ENCODE data around the gene CHRND.

Gene CHRND

GRCh38 chr2:232482301-232483238 lies 43.4 kb upstream of the CHRND start:
- peaks cover 0 to 23% (median 12%) of the 10 kb centered on the region in 5 donors for H3K4me1 ChIP-seq (ENCODE audit: control insufficient read depth in 5 of 5, insufficient read depth in 5 of 5, low read length in 5 of 5)
- no peaks in the 10 kb centered on the region for H3K9me3 ChIP-seq (ENCODE audit: control insufficient read depth in 5 of 5, low read length in 5 of 5)
- no peak overlapping the region for H3K4me3 ChIP-seq (ENCODE audit: low read depth in 1 of 5, low read length in 5 of 5)
- H3K27ac ChIP-seq (ENCODE audit: low read depth, low read length), result no peak overlapping the region
- H3K9ac ChIP-seq (ENCODE audit: low read length in 5 of 5), result no peak overlapping the region
- peaks cover 39 to 70% (median 55%) of the 10 kb centered on the region in 5 donors for H3K27me3 ChIP-seq (ENCODE audit: control insufficient read depth in 5 of 5, insufficient read depth in 4 of 5, low read length in 5 of 5)
- H3K36me3 ChIP-seq (ENCODE audit: control insufficient read depth in 5 of 5, insufficient read depth in 5 of 5, low read length in 5 of 5), result no peaks in the 10 kb centered on the region

- H3K4me1 ChIP-seq (ENCODE audit: control insufficient read depth in 5 of 5, insufficient read depth in 5 of 5, low read length in 5 of 5), result peaks cover 0 to 24% (median 12%) of the 10 kb centered on the region in 5 donors
- H3K27ac ChIP-seq (ENCODE audit: low read depth, low read length), result no peak overlapping the region
- H3K9me3 ChIP-seq (ENCODE audit: control insufficient read depth in 5 of 5, low read length in 5 of 5), result no peaks in the 10 kb centered on the region
- H3K36me3 ChIP-seq (ENCODE audit: control insufficient read depth in 5 of 5, insufficient read depth in 5 of 5, low read length in 5 of 5), result no peaks in the 10 kb centered on the region
- H3K27me3 ChIP-seq (ENCODE audit: control insufficient read depth in 5 of 5, insufficient read depth in 4 of 5, low read length in 5 of 5), result peaks cover 38 to 72% (median 56%) of the 10 kb centered on the region in 5 donors
- H3K4me3 ChIP-seq (ENCODE audit: low read depth in 1 of 5, low read length in 5 of 5), result no peak overlapping the region
- H3K9ac ChIP-seq (ENCODE audit: low read length in 5 of 5), result no peak overlapping the region
Measured at GRCh38 chr2:232483311-232483922, 42.5 kb upstream of the CHRND start.

GRCh38 chr2:232483923-232484627 lies 41.9 kb upstream of the CHRND start:
- H3K4me1 ChIP-seq (ENCODE audit: control insufficient read depth in 5 of 5, insufficient read depth in 5 of 5, low read length in 5 of 5), result peaks cover 0 to 24% (median 12%) of the 10 kb centered on the region in 5 donors
- H3K4me3 ChIP-seq (ENCODE audit: low read depth in 1 of 5, low read length in 5 of 5), result no peak overlapping the region
- no peak overlapping the region for H3K9ac ChIP-seq (ENCODE audit: low read length in 5 of 5)
- H3K27me3 ChIP-seq (ENCODE audit: control insufficient read depth in 5 of 5, insufficient read depth in 4 of 5, low read length in 5 of 5), result peaks cover 40 to 76% (median 63%) of the 10 kb centered on the region in 5 donors
- no peaks in the 10 kb centered on the region for H3K9me3 ChIP-seq (ENCODE audit: control insufficient read depth in 5 of 5, low read length in 5 of 5)
- no peak overlapping the region for H3K27ac ChIP-seq (ENCODE audit: low read depth, low read length)
- H3K36me3 ChIP-seq (ENCODE audit: control insufficient read depth in 5 of 5, insufficient read depth in 5 of 5, low read length in 5 of 5), result no peaks in the 10 kb centered on the region

DNA sequence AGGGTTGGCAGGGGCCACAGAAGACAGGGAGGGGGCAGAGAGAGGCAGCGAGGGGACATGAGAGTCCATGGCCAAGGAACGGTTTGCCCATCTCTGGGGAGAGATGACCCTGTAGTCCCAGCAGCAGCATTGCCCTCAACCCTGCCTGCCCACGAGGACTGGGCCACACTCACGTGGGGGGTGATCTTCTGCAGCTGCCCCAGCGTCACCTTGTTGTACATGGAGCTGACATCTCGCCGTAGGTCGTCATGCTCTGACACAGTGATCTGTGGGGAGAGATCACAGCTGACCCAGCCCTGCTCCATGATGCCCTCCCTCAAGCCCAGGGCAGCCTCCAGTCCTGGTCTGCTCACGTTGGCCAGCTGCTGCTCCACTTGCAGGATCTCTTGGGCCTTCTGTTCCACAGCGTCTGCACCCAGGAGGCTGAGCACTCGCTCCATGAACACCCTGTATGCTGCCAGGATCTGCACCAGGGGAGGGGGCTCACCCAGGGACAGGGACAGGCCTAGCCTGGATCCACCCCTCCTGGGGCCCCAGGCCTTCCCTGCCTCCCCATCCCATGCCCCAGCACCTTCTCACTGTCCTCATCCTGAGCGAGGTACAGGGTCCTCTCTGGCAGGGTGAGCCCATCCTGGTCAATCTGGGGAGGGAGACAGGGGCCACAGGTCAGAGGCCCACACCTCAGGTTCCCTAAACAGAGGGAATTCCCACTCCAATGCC lies 41.2 kb upstream of the CHRND start:
- H3K27me3 ChIP-seq (ENCODE audit: control insufficient read depth in 5 of 5, insufficient read depth in 4 of 5, low read length in 5 of 5), result peaks cover 45 to 76% (median 67%) of the 10 kb centered on the region in 5 donors
- no peak overlapping the region for H3K9ac ChIP-seq (ENCODE audit: low read length in 5 of 5)
- H3K4me3 ChIP-seq (ENCODE audit: low read depth in 1 of 5, low read length in 5 of 5), result no peak overlapping the region

DNA sequence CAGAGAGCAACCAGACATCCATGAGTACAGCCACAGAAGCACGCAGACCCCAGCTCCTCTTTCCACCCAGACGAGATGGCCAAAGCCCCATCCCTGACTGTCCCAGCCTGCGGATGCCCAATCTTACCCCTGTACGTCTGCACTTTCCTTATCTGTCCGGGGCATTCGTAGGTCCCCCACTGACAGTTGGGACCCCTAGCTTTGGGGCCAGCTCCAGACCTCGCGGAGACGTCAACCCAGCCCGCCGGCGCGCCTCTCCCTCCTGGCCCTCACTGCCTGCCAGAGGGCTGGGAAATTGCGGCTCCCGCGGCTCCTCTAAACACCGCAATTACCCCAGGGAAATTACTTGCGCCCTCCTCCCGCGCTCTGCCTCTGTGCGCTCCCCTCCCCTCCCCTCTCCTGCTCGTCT lies 40.6 kb upstream of the CHRND start:
- peak overlapping the region in 1 of 5 donors; percentile 10 for H3K4me3 ChIP-seq (ENCODE audit: low read depth in 1 of 5, low read length in 5 of 5)
- H3K27me3 ChIP-seq (ENCODE audit: control insufficient read depth in 5 of 5, insufficient read depth in 4 of 5, low read length in 5 of 5), result peaks cover 46 to 77% (median 70%) of the 10 kb centered on the region in 5 donors

More for the DNA sequence above, 41.2 kb upstream of the CHRND start:
- Histone ChIP-seq H3K27ac (ENCODE audit: low read depth, low read length) (no peak overlapping the region), H3K36me3 (ENCODE audit: control insufficient read depth in 5 of 5, insufficient read depth in 5 of 5, low read length in 5 of 5) (no peaks in the 10 kb centered on the region), H3K4me1 (ENCODE audit: control insufficient read depth in 5 of 5, insufficient read depth in 5 of 5, low read length in 5 of 5) (peaks cover 0 to 24% (median 12%) of the 10 kb centered on the region in 5 donors), H3K9me3 (ENCODE audit: control insufficient read depth in 5 of 5, low read length in 5 of 5) (no peaks in the 10 kb centered on the region)

GRCh38 chr2:232485757-232486557 lies 40.0 kb upstream of the CHRND start:
- no peaks in the 10 kb centered on the region for H3K9me3 ChIP-seq (ENCODE audit: control insufficient read depth in 5 of 5, low read length in 5 of 5)
- no peak overlapping the region for H3K9ac ChIP-seq (ENCODE audit: low read length in 5 of 5)
- peaks cover 0 to 24% (median 12%) of the 10 kb centered on the region in 5 donors for H3K4me1 ChIP-seq (ENCODE audit: control insufficient read depth in 5 of 5, insufficient read depth in 5 of 5, low read length in 5 of 5)
- no peaks in the 10 kb centered on the region for H3K36me3 ChIP-seq (ENCODE audit: control insufficient read depth in 5 of 5, insufficient read depth in 5 of 5, low read length in 5 of 5)
- H3K27me3 ChIP-seq (ENCODE audit: control insufficient read depth in 5 of 5, insufficient read depth in 4 of 5, low read length in 5 of 5), result peaks cover 46 to 71% (median 66%) of the 10 kb centered on the region in 5 donors
- no peak overlapping the region for H3K27ac ChIP-seq (ENCODE audit: low read depth, low read length)
- H3K4me3 ChIP-seq (ENCODE audit: low read depth in 1 of 5, low read length in 5 of 5), result peak overlapping the region in 1 of 5 donors; percentile 10

More for the DNA sequence above, 40.6 kb upstream of the CHRND start:
- Histone ChIP-seq H3K9ac (ENCODE audit: low read length in 5 of 5) (no peak overlapping the region), H3K27ac (ENCODE audit: low read depth, low read length) (no peak overlapping the region), H3K36me3 (ENCODE audit: control insufficient read depth in 5 of 5, insufficient read depth in 5 of 5, low read length in 5 of 5) (no peaks in the 10 kb centered on the region), H3K4me1 (ENCODE audit: control insufficient read depth in 5 of 5, insufficient read depth in 5 of 5, low read length in 5 of 5) (peaks cover 0 to 24% (median 12%) of the 10 kb centered on the region in 5 donors), H3K9me3 (ENCODE audit: control insufficient read depth in 5 of 5, low read length in 5 of 5) (no peaks in the 10 kb centered on the region)

DNA sequence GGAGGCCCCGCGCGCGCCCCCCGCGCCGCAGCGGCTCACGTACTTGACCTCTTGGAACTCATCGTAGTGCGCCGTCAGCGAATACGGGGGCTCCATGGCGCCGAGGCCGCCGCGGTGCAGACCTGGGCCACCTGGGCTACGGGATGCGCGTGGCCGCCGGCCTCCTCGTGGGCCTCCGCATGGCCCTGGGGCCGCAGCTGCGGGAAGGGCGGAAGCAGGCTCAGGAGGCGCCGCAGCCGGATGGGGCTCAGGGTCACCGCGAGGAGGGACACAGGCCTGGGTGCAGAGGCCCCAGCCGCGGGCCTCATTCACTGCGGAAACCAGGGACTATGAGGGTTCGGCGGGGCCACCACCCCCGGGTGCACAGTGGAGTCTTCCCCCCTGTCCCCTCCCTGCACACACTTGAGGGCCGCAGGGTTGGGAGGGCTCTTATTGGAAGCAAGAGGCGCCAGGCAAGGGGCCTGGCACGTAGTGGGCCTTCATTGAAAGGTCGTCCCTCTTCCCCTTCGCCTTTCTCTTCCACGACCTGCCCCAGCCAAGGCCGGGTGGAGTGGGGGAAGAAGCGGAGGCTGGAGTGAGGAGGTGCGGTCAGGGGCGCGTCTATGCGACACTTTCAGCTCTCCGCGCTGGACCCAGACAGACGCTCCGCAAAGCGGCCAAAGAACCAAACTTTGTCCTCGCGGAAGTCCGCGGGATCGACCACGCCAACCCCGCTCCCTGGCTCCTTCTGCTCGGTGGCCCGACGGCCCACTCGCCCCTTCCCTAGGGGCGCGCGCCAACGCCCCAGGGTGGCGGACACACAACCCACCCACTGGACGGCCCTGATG lies 39.2 kb upstream of the CHRND start:
- H3K36me3 ChIP-seq (ENCODE audit: control insufficient read depth in 5 of 5, insufficient read depth in 5 of 5, low read length in 5 of 5), result no peaks in the 10 kb centered on the region
- no peak overlapping the region for H3K9ac ChIP-seq (ENCODE audit: low read length in 5 of 5)
- H3K4me1 ChIP-seq (ENCODE audit: control insufficient read depth in 5 of 5, insufficient read depth in 5 of 5, low read length in 5 of 5), result peaks cover 0 to 24% (median 12%) of the 10 kb centered on the region in 5 donors
- H3K27ac ChIP-seq (ENCODE audit: low read depth, low read length), result no peak overlapping the region
- no peak overlapping the region for H3K4me3 ChIP-seq (ENCODE audit: low read depth in 1 of 5, low read length in 5 of 5)
- peaks cover 46 to 69% (median 65%) of the 10 kb centered on the region in 5 donors for H3K27me3 ChIP-seq (ENCODE audit: control insufficient read depth in 5 of 5, insufficient read depth in 4 of 5, low read length in 5 of 5)
- no peaks in the 10 kb centered on the region for H3K9me3 ChIP-seq (ENCODE audit: control insufficient read depth in 5 of 5, low read length in 5 of 5)

GRCh38 chr2:232487385-232488096 lies 38.4 kb upstream of the CHRND start, which contains the start of gene ECEL1:
TSS of gene ECEL1 (minus strand) at chr2:232487834. CDS start at chr2:232486653, 1,181 bp downstream.
- H3K27me3 ChIP-seq (ENCODE audit: control insufficient read depth in 5 of 5, insufficient read depth in 4 of 5, low read length in 5 of 5), result peaks cover 46 to 66% (median 60%) of the 10 kb centered on the region in 5 donors
- peaks cover 0 to 24% (median 12%) of the 10 kb centered on the region in 5 donors for H3K4me1 ChIP-seq (ENCODE audit: control insufficient read depth in 5 of 5, insufficient read depth in 5 of 5, low read length in 5 of 5)
- no peak within 1 kb of the TSS for H3K4me3 ChIP-seq (ENCODE audit: low read depth in 1 of 5, low read length in 5 of 5)
- no peak within 1 kb of the TSS for H3K9ac ChIP-seq (ENCODE audit: low read length in 5 of 5)
- no peak within 1 kb of the TSS for H3K27ac ChIP-seq (ENCODE audit: low read depth, low read length)
- H3K9me3 ChIP-seq (ENCODE audit: control insufficient read depth in 5 of 5, low read length in 5 of 5), result no peaks in the 10 kb centered on the region
- H3K36me3 ChIP-seq (ENCODE audit: control insufficient read depth in 5 of 5, insufficient read depth in 5 of 5, low read length in 5 of 5), result no peaks in the 10 kb centered on the region
